Measurements from ENCODE around the gene VWC2L.

The VWC2L gene

GRCh38 chr2:214543386-214543955, 132.6 kb downstream of the VWC2L start:
- DNase-seq: peak; percentile 67

- DNase-seq: no peak
Measured at GRCh38 chr2:214545898-214546542, 135.2 kb downstream of the VWC2L start.

GRCh38 chr2:214547931-214548330, 137.1 kb downstream of the VWC2L start:
- DNase-seq: no peak

- no peak for DNase-seq
Measured at GRCh38 chr2:214549946-214550345, 139.1 kb downstream of the VWC2L start.

GRCh38 chr2:214550786-214551185, 139.9 kb downstream of the VWC2L start:
- DNase-seq: no peak

GRCh38 chr2:214557884-214558283, 147.0 kb downstream of the VWC2L start:
- DNase-seq: no peak

- DNase-seq: no peak
Measured at GRCh38 chr2:214558341-214558740, 147.5 kb downstream of the VWC2L start.

GRCh38 chr2:214560176-214560575, 149.3 kb downstream of the VWC2L start:
- DNase-seq: no peak

GRCh38 chr2:214560618-214561190, 149.8 kb downstream of the VWC2L start:
- no peak for DNase-seq

GRCh38 chr2:214565246-214565645, 154.4 kb downstream of the VWC2L start:
- no peak for DNase-seq

GRCh38 chr2:214566457-214566856, 155.6 kb downstream of the VWC2L start:
- no peak for DNase-seq

GRCh38 chr2:214569419-214570035, 158.7 kb downstream of the VWC2L start:
- peak; percentile 32 for DNase-seq

GRCh38 chr2:214574084-214574781, 163.4 kb downstream of the VWC2L start:
- peak; percentile 52 for DNase-seq

GRCh38 chr2:214575030-214575429, 164.2 kb downstream of the VWC2L start:
- DNase-seq: no peak

- no peak for DNase-seq
Measured at GRCh38 chr2:214575465-214575864, 164.6 kb downstream of the VWC2L start.

GRCh38 chr2:214577769-214578168, 166.9 kb downstream of the VWC2L start:
- no peak for DNase-seq

GRCh38 chr2:214578442-214578841, 167.6 kb downstream of the VWC2L start:
- no peak for DNase-seq

GRCh38 chr2:214579035-214579434, 168.2 kb downstream of the VWC2L start:
- no peak for DNase-seq

- no peak for DNase-seq
Measured at GRCh38 chr2:214587442-214587841, 176.6 kb downstream of the VWC2L start.

- no peak for DNase-seq
Measured at GRCh38 chr2:214591366-214591765, 180.5 kb downstream of the VWC2L start.

- no peak for DNase-seq
Measured at GRCh38 chr2:214592011-214592410, 181.2 kb downstream of the VWC2L start.

GRCh38 chr2:214593727-214594126, 182.9 kb downstream of the VWC2L start:
- no peak for DNase-seq

- no peak for DNase-seq
Measured at GRCh38 chr2:214601852-214602633, 191.2 kb downstream of the VWC2L start.

Data from NCI-H510A (cell line).